Fibroblast of skin of back (primary cell): ENCODE measurements around the gene REXO4.
"Not testable (repeated sequence)": the region's sequence is repeated elsewhere in the genome, so short reads cannot be mapped to it uniquely, and the experiment has no call there.

Experiments
- DNase-seq: peaks from one replicate; pipeline ENCODE4 v3.0.0-alpha.2; 2013

The REXO4 gene

DNA sequence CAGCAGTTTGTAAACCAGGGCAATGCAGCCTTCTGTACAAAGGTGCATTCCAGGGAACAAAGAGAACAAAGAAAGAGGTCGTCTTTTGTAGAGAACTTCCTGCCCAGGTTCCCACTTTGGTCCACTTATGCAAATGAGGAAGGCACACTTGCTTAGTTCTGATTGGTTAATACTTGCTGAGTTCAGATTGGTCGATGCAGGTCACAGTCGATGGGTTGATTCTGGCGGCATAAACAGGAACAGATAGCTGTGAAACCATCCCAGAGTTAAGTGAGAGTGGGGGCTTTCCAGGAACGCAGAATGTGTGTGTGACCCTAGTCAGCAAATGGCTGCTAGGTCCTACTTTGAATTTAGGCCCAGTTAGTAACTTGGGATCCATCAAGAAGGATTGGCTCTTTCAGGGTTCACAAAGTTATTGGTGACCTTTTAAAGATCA, 2.6 kb upstream of the REXO4 start:
- no peak for DNase-seq

- DNase-seq = no peak
These were observed 1.2 kb upstream of the REXO4 start for GRCh38 chr9:133419005-133419404.

DNA sequence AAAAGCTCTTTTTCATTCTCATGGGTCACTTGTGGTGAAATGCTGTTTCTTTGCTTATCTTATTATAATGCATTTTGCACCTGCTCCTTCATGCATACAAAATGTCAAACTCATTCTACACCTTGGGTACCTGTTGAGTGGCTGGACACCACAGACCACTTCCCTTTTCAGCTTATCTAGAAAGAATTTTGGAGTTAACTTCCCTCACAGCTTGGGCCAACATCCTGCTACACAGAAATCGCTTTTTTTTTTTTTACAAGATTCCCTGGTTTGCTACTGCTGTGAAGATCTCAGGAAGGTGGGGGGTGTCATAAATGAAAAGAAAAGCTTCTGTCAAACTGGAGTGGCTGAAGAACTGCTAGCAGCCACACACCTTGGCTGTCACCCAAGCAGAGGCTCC, 2.6 kb downstream of the REXO4 start:
- DNase-seq = no peak

DNA sequence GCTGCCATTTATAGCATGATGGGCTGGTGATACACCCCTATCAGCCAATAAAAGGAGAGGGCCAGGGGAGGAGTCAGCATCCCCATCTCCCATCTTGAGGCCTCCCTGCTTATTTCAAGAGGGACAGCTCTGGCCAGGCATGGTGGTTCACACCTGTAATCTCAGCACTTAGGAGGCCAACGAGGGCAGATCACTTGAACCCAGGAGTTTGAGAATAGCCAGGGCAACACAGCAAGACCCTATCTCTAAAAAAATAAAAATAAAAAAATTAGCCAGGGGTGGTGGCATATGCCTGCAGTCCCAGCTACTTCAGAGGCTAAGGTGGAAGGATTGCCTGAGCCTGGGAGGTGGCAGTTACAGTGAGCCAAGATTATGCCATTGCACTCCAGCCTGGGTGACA, 9.8 kb downstream of the REXO4 start:
- DNase-seq = no peak

GRCh38 chr9:133406480-133407307, 11.1 kb downstream of the REXO4 start:
- DNase-seq = peak; percentile 65

- DNase-seq = no peak
These were observed 12.0 kb downstream of the REXO4 start for GRCh38 chr9:133405508-133406438.

DNA sequence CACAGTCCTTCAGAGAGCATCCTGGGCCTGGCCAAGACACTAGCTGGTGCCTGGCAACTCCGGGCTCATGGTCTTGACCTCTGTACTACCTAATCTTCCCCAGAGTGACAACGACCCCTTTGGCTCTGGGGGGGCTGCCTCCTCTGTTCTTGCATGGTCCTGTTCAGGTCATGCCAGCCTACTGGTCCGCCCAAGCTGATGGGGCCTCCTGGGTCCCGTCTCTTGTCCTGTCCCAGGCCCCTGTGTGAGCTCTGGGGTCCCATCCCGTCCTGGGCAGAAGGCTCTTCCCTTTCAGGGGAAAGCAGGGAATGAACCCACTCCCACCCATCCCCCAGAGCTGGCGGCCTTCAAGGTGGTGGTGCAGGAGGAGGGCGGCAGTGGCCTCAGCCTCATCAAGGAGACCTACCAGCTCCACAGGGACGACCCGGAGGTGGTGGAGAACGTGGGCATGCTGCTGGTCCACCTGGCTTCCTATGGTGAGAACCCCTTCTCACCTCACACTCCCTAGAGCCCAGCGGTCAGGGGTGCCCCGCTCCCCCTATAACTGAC, 13.3 kb downstream of the REXO4 start:
- no peak for DNase-seq

- no peak for DNase-seq
These were observed 13.9 kb downstream of the REXO4 start for GRCh38 chr9:133403766-133404453.

GRCh38 chr9:133402689-133403088, 15.1 kb downstream of the REXO4 start:
- DNase-seq = no peak

- DNase-seq = no peak
These were observed 16.2 kb downstream of the REXO4 start for GRCh38 chr9:133401588-133401987.

- DNase-seq = no peak
These were observed 17.5 kb downstream of the REXO4 start for GRCh38 chr9:133400292-133400691.

GRCh38 chr9:133397895-133398294, 19.9 kb downstream of the REXO4 start:
- DNase-seq = no peak

DNA sequence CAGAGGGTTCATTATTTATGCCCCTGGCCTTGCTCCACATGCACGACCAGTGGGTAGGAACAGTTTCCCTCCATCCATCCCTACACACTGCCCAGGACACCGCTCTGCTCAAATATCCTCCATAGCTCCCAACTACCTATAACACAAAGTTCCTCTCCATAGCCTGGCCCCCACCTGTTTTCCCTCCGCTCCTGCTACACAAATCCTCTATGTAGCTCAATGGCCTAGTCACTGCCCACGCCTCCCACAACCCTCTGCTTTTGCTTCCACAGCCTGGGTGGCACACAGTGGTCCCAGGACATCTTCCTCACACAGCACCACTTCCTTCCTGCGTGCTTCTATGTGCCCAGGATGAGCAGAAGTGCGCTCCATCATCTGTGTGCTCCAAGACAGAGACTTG, 20.4 kb downstream of the REXO4 start:
- no peak for DNase-seq

DNA sequence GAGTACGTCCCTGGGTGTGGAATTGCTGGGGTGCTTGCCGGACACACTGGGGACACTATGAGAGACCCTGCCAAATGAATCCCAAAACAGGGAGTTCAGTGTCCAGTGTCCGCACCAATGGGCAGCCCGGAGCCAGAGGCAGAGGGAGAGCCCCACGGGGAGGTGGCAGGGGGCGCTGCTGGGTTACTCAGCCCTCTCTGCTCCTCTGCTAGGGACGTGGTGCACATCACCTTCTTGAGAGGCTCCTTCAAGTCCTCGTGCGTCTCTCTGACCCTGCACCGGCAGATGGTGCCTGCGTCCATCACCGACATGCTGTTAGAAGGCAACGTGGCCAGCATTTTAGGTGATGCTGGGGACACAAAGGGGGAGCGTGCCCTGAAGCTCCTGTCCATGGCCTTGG, 20.9 kb downstream of the REXO4 start:
- no peak for DNase-seq

- no peak for DNase-seq
These were observed 23.0 kb downstream of the REXO4 start for GRCh38 chr9:133394687-133395271.

DNA sequence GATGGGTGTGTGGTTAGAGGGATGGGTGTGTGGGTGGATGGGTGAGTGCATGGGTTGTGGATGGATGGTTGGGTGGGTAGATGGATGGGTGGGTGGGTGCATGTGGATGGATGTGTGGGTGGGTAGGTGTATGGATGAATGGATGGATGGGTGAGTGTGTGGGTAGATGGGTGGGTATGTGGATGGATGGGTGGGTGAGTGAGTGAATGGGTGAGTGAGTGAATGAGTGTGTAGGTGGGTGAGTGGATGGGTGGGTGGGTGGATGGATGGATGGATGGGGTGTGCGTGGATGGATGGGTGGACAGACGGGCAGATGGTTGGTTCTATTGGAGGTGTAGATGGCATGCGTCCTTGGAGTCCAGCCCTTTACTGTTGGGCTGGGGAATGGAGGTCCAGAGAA, 24.4 kb downstream of the REXO4 start:
- DNase-seq = no peak

GRCh38 chr9:133392308-133392707, 25.5 kb downstream of the REXO4 start:
- not testable (repeated sequence) for DNase-seq

GRCh38 chr9:133391449-133391848, 26.4 kb downstream of the REXO4 start:
- DNase-seq = not testable (repeated sequence)

DNA sequence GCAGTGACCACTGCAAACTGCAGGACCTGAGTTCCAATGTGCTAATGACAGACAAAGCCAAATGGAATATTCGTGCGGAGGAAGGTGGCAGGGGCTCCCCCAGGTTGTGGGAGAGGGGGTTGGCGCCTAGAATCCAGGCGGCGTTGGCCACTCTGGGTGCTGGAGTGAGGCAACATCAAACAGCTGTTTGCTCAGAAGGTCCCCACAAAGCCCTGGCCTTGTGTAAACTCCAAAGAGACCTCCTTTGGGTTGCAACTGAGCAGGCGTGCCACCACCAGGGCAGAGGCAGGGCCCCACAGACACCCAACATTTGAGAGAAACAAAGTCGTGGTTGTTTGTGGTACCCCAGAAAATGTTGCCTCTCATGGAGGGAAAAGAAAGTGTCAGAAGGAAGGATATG, 27.1 kb downstream of the REXO4 start:
- DNase-seq = no peak

GRCh38 chr9:133389562-133389961, 28.2 kb downstream of the REXO4 start:
- DNase-seq = no peak

DNA sequence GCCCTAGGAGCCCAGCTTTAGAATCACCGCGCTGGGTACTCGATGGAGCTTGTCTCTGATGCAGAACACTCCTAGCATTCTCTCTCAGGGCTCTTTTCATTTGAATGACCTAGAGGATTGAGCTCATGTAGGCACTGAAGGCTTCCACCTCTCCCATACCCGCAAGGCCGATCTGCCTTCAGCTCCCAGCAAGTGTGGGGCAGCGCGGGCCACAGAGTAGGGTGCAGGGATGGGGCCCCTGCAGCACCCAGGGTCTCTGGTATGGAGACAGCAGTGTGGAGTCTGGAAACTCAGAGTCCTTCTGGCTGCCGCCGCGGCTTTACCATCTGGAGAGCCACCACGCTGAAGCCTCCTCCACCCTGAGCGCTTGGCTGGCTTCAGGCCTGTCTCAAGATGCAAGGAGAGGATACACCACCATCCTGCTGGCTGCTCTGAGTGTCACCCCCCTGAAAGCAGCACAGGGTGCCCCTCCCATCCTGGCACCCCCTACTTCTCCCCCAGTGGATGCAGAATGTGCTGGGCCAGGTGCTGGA, 28.7 kb downstream of the REXO4 start:
- DNase-seq = no peak

DNA sequence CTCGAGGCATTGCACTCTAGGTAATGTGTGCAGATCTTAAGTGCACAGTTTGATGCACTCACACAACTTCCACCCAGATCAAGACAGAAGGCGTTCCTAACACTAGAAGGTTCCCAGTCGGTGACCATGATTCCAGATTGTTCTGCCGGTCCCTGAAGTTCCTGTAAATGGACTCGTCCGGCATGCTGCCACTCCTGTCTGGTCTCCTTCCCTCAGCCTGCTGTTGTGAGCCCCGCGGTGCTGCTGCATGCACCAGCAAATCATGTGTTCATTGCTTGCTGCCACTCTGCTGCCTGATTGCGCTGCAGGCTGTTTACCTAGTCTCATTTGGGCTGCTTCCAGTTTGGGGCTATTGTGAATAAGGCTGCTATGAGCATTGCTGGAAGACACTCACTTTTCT, 30.1 kb downstream of the REXO4 start:
- no peak for DNase-seq
